ENCODE measurements around the gene TBX2.

TBX2 gene

GRCh38 chr17:61368832-61369450 lies 30.7 kb upstream of the TBX2 start:
- no peak for DNase-seq (ENCODE audit: low spot score)

- DNase-seq (ENCODE audit: low spot score): no peak
Observed at GRCh38 chr17:61369751-61370150, 29.9 kb upstream of the TBX2 start.

GRCh38 chr17:61371179-61371578 lies 28.5 kb upstream of the TBX2 start:
- no peak for DNase-seq (ENCODE audit: low spot score)

- DNase-seq (ENCODE audit: low spot score): no peak
Observed at GRCh38 chr17:61371606-61372005, 28.0 kb upstream of the TBX2 start.

DNA sequence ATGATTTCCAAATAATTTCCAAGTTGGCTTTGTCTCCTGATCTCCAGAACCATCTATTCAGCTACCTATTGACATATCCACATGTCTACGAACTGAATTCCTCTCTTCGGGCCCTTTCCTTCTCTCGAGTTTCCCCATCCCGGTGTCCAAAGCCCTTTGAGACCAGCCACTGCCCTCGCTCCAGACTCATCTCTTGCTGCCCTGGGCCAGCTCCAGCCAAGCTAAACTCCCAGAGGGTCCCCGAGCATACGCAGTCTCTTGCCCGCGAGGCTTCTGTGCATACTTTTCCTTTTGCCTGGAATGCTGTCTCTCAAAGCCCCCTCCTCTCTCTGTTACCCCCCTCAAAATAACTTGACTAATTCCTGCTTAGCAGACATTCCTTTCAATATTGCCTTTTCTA lies 27.2 kb upstream of the TBX2 start:
- DNase-seq (ENCODE audit: low spot score): no peak

DNA sequence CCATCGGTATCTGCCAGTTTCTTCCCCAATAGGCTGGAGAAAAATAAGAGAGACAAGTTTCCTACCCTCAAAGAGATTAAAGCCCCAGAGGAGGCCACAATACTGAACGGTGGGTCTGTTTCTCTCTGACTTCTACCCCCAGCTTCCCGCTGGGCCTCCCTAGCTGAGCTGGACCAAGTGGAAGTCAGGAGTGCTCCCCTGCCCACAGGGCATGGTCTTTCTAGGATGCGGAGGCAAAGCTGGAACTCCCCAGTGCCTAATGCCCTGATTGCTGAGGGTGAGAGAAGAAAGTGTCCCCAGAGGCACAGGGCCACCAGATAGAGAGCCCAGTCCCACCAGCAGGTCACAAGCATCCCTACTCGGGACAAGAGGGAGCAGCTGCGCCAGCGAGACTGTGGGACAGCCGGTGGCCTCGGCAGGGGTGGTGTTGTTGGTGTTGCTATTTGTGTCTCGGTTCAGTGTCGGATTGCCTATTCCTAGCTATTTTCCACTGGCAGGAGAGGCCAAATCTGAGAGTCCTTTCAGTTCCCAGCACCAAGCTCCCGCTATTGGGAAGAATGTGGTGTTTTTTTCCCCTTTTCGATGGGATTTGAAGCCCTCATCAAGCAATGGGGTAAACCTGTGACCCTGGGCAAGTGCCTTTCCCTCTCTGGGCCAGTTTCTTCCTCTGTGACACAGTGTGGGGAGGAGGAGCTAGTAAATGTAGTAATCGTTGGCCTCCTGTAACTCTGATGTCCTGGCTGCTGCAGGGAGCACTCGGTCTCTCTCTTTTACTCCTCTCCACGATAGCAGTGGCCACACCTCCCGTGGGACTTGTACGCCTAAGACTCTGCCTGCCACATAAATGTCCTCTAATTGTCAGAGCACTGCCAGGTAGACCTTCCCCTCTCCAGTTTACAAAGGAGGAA lies 22.5 kb upstream of the TBX2 start:
- DNase-seq (ENCODE audit: low spot score): no peak

GRCh38 chr17:61378658-61379456 lies 20.8 kb upstream of the TBX2 start:
- no peak for DNase-seq (ENCODE audit: low spot score)

DNA sequence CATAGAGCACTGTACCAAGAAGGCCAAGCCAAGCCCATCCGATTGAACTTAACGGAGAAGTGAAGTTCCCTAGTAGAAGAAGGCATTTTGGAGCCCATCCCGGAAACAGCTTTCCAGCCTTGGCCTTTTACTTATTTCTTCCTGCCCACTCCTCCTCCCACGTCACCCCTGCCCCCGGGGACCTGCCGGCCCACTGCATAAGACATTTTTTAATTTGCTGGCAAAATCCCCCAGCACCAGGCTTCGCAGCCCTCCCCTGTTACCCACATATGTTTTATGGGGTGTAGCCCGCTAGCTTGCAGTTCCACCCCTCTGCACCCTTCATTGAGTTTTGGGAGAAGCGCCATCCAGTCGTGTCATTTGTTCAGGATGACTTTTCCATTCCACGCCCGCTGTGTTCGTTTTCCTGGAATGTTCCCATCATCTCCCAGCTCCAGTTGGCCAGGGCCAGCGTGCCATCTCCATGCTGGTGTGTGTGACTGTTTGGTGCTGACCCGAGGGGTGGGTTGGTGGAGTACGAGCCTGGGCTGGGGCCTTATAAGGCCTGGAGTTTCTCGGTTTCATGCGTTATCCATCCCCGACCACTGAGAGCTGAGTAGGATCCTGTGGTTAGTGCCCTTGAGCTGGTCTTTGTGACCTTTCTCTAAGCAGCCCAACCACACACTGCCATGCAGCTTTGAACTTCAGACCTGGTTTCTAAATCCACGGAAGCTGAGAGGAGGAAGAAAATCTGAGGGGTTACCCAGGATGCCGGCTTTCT lies 20.0 kb upstream of the TBX2 start:
- DNase-seq (ENCODE audit: low spot score): no peak

- no peak for DNase-seq (ENCODE audit: low spot score)
Observed at GRCh38 chr17:61380217-61380835, 19.3 kb upstream of the TBX2 start.

DNA sequence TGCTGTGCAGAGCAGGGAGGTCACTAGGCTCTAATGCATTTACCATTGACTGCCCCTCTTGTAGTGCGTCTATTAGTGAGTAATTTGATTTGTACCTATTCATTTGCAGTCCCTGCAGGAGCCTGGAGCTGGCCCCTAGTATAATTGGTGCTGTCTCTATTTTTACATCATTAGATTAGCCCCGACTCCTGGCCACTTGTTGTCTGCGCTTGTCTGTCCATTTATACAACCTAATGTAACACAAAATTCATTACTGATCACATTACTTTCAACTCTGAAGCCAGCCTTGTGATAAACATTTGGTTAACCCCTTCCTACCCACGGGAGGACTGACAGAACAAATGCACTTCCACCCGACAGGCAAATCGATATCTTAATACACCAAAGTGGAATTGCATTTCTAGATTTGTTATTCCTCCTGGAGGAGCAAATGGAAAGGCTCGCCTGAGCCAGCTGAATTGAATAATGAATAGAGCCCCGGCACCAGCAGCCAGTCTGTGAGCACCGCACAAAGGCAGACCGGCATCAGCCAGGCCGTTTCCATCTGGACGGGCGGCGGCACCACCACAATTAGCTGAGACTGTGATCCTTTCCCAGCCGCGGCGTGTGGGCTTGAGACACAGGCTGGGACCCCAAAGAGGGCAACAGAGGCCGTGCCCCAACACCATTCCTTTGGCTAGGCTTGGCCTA lies 18.7 kb upstream of the TBX2 start:
- no peak for DNase-seq (ENCODE audit: low spot score)

DNA sequence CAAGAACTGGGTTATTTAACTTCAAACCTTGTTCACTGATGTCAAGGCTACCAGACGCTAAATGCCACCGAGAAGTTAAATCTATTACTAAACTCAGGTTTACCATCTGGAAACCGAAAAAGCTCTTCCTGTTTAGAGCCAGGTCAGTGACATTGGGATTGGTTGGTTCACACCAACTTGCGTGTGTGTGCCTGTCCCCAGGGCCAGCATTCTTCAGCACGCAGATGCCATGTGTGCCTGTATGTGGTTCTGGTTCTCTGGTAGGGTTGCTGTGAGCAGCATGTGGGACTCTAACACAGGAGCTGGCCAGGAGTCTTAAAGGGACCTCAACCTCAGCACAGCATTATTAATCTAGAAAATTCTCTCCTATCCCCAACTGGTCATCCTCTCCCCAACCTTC lies 18.1 kb upstream of the TBX2 start:
- DNase-seq (ENCODE audit: low spot score): no peak

DNA sequence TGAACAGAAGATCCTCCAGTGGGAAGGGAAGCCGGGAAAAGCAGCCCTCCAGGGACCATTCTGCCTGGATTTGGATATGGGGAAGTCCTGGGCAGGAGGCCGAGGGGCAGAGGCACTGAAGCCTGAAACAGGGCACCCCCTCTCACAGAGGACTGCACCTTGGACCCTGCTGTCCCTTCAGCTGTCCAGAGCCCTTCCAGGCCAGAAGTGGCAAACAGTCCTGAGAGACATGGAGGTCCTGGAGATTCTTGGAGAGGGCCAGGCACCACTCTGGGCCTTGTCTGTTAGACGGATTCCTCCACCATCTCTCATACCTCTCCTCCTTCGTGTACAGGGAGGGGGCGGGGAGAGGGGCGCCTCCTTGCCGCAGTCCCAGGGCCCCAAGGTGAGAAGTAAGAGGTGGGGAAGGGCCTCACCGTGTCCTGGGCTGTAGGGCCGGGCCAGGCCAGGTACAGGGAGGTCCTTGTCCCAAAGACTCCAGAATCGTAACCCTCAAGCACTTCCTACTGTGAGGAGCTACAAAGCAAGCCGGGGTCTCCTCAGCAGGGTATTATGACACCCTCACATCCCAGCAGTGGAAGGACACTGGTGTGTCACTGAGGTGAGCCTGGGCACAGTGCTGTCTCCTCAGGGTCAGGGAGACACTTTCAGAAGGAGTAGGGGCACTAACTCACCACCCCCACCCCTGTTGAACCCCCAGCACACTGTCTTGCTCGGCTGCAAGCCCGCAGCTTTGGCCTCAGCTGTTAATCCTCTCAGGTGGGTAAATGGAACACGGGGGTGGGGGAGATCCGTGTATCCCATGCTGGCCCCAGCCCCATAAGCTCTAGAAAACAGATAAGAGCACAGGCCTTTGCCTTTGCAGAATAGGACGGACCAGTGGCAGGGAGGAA lies 16.6 kb upstream of the TBX2 start:
- DNase-seq (ENCODE audit: low spot score): no peak

GRCh38 chr17:61383689-61384201 lies 15.9 kb upstream of the TBX2 start:
- DNase-seq (ENCODE audit: low spot score): no peak

- DNase-seq (ENCODE audit: low spot score): no peak
Observed at GRCh38 chr17:61384354-61384691, 15.3 kb upstream of the TBX2 start.

DNA sequence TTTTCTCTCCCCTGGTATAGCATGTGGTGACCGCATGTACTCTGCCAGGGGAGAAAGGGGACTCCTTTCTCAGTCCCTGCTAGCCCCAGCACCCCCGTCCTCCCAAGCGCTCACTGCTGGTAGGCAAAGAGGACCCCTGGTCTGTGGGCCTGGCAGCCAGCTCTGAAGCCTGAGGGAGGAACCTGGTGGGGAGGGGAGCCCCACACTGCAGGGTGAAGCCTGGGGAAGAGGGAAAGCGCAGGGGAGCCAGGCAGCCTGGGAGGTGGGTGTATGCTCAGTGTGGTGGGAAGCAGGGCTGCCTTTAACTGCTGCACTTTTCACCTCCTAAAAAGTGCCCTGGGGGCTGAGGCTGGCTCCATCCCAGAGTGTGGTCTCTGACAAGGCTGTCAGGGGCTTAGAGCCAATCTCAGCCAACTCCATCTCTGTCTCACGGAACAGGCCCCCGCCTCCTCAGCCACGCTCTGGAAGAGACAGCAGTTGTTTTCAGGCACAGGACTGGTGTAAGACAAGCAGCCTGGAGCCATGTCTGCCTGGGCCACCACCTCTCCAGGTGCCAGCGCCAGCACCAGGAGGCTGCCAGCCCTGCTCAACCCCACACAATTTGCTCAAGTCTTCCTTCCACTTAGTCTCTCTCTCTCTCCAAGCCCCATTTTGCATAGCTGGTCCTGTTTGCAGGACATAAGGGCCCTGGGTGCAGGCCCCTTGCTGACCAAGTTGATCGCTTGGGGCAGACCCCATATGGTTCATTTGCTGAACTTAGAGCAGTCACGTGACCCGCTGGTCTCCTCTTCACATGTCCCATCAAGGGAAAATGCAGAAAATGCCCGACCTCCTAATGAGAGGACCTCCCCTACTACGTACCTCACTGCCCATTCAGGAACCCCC lies 14.7 kb upstream of the TBX2 start:
- no peak for DNase-seq (ENCODE audit: low spot score)

- DNase-seq (ENCODE audit: low spot score): no peak
Observed at GRCh38 chr17:61385577-61386236, 13.9 kb upstream of the TBX2 start.

DNA sequence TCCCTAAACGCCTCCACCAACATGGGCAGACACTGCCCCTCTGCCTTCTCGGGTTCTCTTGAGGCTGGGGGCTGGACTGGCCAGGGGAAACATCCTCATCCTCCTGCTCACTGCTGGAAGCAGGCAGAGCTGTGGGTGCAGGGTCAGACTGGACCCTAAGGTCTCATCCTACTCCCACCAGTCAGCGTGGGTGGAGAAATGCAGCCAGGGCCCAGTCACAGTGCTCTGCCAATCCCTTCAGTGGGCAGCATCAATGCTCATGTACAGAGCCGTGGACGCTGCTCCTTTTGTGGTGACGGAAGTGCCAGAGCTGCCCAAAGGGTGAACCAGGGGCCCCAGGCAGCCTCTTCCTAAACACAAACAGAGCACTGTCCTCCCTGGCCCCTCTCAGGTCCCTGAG lies 13.4 kb upstream of the TBX2 start:
- no peak for DNase-seq (ENCODE audit: low spot score)

- DNase-seq (ENCODE audit: low spot score): no peak
Observed at GRCh38 chr17:61387011-61387410, 12.6 kb upstream of the TBX2 start.

All from LoVo (cell line).